HG03575 (cell line): ENCODE measurements around the gene KIF1B.
"Not testable (repeated sequence)": the region's sequence is repeated elsewhere in the genome, so short reads cannot be mapped to it uniquely, and the experiment has no call there.

Experiments used
- ATAC-seq: cut with Tn5 transposase; IDR thresholded peaks from one replicate; pipeline ENCODE4 v1.9.1; 2021; ENCODE audit not compliant: unreplicated experiment, insufficient number of reproducible peaks, low FRiP score; ENCODE audit errors: extremely low read depth

KIF1B gene

GRCh38 chr1:10360045-10360444, 149.7 kb downstream of the KIF1B start:
- ATAC-seq: no peak

- ATAC-seq: no peak
Measured at GRCh38 chr1:10361515-10361914, 151.1 kb downstream of the KIF1B start.

- ATAC-seq: no peak
Measured at GRCh38 chr1:10368194-10368593, 157.8 kb downstream of the KIF1B start.

- ATAC-seq: no peak
Measured at GRCh38 chr1:10374442-10374860, 164.1 kb downstream of the KIF1B start.

- not testable (repeated sequence) for ATAC-seq
Measured at GRCh38 chr1:10377365-10378029, 167.1 kb downstream of the KIF1B start.

GRCh38 chr1:10378081-10378841, 167.9 kb downstream of the KIF1B start:
- no peak for ATAC-seq

- ATAC-seq: no peak
Measured at GRCh38 chr1:10379101-10379620, 168.8 kb downstream of the KIF1B start.

- no peak for ATAC-seq
Measured at GRCh38 chr1:10379676-10380075, 169.3 kb downstream of the KIF1B start.

- ATAC-seq: no peak
Measured at GRCh38 chr1:10380594-10381275, 170.4 kb downstream of the KIF1B start.

GRCh38 chr1:10383630-10384029, 173.3 kb downstream of the KIF1B start:
- no peak for ATAC-seq

- no peak for ATAC-seq
Measured at GRCh38 chr1:10384219-10384618, 173.8 kb downstream of the KIF1B start.

GRCh38 chr1:10386761-10387676, 176.6 kb downstream of the KIF1B start:
- ATAC-seq: no peak

- no peak for ATAC-seq
Measured at GRCh38 chr1:10387677-10388386, 177.5 kb downstream of the KIF1B start.

GRCh38 chr1:10388387-10388715, 178.0 kb downstream of the KIF1B start:
- ATAC-seq: no peak

- ATAC-seq: no peak
Measured at GRCh38 chr1:10389271-10389973, 179.1 kb downstream of the KIF1B start.

GRCh38 chr1:10396870-10397269, 186.5 kb downstream of the KIF1B start:
- no peak for ATAC-seq

- no peak for ATAC-seq
Measured at GRCh38 chr1:10398278-10398733, 187.9 kb downstream of the KIF1B start.
